8988T (cell line): ENCODE results near the gene ZNF212.
A peak's percentile ranks its signal among the peaks of the same experiment; 100 is the strongest.

ENCODE experiments used
- DNase-seq: peaks from one replicate; pipeline ENCODE4 v3.0.0; 2011

ZNF212 gene

DNA sequence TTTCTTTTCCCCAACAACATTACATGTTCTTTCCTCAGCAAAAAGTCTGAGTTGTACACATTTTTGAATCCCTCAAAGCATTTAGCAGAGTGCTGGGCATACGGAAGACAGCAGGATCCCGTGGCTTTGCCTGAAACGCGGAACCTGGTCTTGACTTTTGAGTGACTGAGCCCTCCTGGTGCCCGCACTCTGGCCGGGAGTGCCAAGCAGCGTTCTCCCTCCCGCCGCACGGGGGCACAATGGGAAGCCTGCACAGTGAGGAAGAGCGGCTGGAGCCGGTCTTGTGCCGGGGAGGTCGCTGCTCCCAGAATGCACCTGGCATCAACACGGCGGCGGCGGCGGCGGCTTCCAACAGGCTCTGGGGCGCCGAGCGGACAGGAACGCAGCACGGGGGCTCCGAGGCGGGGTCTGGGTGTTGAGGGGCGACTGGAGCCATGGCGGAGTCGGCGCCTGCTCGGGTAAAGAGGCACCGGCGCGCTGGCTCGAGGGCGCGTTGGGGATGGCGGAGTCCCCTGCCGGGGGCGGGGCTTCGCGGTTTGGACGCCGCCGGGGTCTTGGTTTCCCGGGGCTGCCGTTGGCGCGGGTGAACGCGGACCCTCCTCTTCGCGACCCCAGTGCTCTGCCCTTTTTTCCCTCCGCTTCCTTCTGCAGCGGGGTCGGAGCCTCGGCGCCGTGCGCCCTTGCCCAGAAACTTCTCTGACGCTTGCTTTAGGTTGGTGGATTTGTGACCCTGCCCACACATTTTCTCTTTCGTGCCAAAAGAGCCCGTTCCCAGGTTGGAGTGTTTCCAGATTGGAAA, at the start of gene ZNF212:
ZNF212 (plus strand) TSS at position 307 of the 799 bp plus-strand sequence; CDS start at position 435, 128 bp downstream.
- peak; percentile 90 for DNase-seq

DNA sequence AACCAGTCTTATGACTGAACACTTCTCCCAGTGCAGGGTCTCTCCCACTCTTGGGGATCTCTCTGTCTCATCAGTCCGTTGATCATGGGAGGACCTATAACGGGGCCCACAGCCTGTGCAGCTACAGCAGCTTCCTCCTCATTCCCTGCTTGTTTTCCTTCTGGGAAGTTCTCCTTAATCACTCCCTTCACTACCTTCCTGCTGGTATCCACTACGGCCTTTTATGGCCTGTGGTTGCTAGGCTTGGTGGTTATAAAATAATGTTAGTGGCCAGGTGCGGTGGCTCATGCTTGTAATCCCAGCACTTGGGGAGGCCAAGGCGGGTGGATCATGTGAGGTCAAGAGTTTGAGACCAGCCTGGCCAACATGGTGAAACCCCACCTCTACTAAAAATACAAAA, 47.6 kb upstream of the ZNF212 start:
- DNase-seq = no peak

DNA sequence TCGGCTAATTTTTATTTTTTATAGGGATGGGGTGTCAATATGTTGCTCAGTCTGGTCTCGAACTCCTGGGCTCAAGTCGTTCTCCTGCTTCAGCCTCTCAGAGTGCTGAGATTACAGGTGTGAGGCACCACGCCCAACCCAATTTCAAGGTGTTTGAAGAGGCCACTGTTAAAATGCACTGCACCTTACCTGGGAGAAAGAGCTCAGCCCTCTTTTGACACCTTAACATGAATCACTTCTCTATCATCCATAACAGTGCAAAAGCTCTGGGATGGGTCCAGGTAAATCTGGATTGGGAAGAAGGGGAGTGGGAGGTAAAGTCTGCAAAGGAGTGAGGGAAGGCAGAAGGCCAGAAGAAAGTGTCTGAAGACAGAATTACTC, 44.7 kb upstream of the ZNF212 start:
- no peak for DNase-seq

DNA sequence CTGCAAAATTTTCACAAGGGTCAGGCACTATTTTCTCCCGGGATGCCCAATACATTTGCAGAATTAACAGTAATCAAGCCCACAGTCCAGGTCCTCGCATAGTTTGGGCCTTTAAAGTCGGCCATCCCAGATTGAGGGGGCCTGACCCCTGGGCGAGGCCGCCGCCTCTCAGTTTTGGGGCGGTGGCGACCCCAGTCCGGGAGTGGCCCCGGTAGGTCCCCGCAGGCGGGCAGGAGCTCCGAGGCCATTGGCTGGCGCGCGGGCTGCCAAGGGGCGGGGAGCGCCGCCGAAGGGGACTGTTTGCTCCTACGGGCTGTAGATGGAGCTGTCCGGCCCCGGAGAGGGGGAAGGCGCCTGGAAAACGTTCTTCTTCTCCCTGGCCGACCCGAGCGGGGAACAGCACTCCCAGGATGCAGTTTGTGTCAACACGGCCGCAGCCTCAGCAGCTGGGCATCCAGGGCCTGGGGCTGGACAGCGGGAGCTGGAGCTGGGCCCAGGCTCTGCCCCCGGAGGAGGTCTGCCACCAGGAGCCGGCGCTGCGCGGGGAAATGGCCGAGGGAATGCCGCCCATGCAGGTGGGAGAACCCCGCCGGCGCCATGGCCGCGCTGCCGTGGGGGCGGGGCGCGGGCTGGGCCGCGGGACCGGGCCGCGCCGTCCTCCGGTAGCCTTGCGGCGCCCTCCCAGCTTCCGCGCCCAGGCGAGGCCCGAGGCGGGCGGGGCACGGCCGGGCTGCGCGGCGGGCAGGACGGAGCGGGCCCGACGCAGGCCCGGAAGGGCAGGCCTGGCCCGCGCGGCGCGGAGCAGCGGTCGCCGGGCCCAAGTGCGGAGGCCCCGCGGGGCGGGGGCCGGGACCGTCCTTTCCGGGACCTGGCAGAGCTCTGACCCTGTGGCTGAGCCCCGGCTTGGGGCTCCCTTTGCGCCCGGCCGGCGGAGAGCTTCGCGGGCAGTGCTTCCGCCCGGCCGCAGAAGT, 44.0 kb upstream of the ZNF212 start, which contains the start of gene ZNF282:
ZNF282 (plus strand) TSS at position 367 of the 971 bp plus-strand sequence; CDS start at position 411, 44 bp downstream.
- peak; percentile 94 for DNase-seq

DNA sequence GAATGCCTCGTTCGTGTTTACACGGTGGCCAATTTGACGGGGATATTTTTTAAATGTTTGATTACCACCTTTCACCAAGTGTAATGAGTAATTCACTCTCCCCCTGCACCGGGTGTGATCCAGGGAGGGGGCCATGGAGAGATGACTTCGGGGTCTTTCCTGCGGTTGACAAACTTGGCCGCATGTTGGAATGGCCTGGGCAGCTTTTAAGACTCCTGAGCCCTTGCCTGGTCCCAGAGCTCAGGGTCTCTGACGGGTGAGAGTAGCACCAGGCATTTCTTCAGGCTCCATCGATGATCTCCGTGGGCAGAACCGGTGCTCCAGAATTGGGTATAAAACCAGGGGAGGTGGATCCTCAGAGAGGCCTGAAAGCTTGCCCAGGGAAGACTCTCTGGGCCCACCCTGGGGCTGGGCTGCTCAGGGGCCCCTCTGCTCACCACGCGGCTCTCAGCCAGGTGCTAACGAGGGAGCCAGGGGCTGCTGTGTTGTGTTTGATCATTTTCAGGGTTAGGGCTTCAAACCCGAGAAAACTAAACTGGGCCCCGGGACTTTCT, 43.2 kb upstream of the ZNF212 start:
- DNase-seq = no peak

DNA sequence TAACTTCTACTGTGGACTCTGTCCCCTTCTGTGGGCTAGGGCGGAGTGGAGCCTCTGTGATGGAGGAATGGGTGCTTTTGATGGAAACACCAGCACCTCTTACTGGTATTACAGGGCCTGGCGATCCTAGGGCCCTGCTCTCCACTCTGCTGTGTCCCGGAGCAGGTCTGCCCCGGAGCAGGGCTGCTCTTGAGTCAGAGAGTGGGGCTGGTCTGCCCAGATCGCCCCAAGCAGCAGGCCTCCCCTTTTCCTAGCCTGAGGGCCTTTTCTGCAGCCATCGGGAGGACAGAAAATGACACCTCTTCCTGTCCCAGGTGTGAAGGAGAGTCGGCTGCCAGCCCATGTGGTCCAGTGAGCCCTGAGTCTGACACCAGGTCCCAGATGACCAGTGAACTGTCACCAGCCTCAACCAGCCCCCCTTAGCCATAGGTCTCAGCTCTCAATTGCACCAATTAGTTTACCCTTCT, 42.7 kb upstream of the ZNF212 start:
- peak; percentile 37 for DNase-seq

DNA sequence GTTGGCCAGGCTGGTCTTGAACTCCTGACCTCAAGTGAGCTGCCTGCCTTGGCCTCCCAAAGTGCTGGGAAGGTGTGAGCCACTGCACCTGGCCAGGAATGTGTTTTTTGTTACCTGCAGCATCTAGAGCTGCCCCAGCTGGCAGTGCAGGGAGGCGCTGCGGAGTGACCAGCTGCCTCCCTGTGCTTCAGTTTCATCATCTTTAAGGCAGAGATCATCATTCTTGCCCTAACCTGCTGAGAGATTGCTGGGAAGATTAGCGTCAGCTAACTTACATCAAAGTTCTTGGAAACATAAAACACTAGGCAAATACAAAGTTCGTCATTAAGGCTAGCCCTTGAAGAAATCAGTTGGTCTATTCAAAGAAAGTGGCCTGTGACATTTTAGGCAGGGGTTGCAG, 41.8 kb upstream of the ZNF212 start:
- no peak for DNase-seq

DNA sequence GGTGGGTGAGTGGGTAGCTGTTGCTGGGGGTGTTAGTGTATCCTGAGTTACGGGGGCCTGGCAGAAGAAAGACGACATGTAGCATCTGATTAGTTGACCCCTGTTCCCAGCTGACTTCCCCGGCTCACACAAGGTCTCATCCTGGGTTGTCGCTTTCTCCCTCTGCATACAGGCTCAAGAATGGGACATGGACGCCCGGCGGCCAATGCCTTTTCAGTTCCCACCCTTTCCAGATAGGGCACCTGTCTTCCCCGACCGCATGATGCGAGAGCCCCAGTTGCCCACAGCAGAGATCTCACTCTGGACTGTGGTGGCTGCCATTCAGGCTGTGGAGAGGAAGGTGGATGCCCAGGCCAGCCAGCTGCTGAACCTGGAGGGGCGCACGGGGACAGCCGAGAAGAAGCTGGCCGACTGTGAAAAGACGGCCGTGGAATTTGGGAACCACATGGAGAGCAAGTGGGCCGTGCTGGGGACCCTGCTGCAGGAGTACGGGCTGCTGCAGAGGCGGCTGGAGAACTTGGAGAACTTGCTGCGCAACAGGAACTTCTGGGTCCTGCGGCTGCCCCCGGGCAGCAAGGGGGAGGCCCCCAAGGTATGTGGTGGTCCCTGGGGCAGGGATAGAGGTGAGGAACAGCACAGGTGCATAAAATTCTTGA, 41.2 kb upstream of the ZNF212 start:
- DNase-seq = no peak

DNA sequence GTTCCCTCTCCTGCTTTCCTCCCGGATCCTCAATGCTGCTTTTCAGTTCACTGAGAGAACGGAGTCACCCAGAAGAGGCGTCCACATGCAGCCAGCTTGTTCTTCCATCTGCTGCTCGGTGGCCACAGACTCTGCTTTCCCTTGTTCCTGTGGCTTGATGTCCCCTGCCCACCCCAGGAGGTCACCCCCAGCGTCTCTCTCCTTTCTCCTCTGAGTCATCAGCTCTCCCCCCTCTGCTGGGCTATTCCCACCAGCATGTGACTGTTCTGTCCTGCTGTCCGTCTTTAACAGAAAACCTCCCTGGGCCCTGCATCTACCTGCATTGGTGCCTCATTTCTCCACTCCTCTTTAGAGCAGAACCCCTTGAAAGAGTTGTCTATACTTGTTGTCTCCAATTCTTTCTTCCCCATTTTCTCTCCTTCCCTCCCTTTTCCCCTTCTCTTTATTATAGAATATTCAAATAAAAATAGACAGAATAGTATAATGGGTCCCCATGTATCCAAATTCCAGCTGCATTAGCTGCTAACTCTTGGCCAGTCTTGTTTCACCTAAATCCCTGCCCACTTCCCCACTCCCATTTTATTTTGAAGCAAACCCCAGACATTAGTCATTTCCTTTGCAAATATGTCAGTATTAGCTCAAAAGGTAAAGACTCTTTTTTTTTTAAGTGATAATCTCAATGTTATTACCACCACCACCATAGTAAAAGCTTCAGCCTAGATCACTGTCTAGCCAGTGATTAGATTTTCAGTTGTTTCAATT, 40.0 kb upstream of the ZNF212 start:
- no peak for DNase-seq

DNA sequence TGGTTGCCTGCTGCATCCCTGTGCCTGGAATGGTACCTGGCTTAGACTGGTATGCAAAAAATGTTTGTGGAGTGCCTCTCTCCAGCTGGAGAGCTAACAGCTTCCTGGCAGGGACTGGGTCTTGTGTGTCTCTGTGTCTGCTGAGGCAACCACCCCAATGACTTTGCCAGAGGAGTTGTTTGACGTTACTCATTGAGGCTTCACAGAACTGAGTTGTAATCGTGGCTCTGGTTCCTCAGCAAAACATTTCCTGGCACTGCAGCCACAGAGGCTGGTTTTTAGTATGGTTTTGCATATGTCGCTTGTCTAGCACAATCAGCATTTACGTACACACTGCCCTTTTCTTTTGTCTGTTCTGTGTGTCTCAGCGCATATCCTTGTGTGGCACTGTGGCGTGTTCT, 36.6 kb upstream of the ZNF212 start:
- DNase-seq = no peak

DNA sequence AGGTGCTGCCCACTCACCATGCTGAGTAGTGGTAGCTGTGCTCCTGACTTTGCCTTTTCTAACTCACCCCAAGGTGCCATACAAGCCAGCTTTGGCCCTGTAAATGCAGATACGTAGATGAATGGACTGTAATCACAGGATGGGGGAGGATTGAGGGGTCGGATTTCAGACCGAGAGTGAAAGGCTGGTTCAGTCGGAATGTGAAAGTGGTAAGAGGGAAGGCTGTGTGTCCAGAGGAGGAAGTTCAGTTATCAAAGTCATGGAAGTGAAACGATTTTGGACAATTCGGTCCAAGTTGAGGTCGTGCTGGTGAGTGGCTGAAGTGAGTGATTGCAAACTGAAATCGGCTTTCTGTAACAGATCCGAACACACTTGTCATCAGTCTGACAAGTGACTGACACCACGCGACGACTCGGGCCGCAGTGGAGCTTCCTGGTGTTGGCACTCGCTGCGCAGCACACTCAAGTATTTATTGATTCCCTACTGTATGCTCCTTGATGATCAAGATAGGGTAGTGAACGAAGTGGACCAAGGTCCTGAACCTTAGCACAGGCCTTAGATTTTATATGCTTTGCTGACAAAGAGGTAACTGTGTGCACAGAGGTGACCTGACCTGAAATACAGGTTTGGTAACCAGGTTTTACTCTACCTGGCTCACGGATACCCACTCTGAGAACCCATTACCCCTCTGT, 33.6 kb upstream of the ZNF212 start:
- DNase-seq = no peak

DNA sequence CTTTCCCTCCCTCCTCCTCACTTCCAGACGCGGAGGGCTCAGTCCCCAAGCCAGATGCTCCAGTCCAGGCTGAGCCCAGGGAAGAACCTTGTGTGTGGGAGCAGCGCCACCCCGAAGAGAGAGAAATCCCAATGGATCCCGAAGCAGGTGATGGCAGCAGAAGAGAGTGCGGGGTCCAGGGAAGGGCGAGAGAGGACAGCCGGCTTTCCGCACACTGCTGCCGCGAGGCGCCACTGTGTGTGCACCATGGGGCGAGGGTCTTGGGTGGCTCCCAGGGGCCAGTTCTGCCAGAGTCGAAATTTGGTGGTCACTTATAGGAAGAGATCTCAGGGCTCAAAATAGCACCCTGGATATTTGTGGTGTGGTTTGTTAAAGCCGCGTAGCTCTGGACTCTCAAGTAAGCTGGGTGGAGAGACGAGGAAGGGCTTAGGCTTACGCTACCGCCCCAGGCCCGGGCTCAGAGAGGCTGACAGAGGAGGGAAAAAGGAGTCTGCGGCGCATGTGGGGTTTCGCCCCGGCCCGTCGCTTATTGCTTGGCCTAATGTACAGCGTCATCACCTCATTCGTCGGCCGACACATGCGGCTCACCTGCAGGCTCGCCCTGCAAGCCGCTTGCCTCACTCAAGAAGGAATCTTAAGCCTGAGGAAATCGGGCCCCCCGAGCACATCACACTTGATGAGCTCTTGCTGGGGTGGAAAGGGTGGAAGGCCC, 32.0 kb upstream of the ZNF212 start:
- no peak for DNase-seq

DNA sequence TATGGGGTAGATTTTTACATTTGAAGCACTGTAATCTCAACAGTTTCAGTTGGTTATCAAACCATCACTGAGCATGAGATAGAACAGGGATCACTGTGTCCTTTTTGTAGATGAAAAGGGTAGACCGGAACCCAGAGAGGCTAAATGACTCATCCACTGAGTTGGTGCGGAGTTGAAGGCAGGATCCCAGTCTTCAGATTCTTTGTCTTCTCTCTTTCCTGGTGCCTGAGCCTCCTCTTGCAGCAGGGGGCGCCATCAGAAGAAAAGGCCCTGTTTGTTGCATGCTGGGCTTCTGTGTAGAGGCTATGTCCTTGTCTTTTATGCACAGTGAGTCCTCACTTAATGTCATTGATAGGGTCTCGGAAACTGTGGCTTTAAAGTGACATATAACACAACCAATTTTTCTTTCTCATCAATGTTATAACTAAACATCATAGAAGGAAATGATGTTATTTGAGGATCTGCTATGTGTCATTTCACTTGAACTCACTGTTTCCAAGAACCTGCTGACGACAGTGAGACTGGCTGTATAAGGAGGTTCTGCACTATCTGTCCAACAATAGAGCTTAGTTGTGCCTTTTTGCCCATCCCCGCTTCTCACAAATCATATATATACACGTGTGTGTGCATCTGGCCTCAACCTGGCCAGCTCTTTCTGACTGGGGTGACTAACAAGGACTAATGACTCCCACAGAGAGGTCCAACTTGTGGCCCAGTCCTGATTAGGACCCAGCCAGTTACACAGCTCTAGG, 29.8 kb upstream of the ZNF212 start:
- DNase-seq = peak; percentile 70

DNA sequence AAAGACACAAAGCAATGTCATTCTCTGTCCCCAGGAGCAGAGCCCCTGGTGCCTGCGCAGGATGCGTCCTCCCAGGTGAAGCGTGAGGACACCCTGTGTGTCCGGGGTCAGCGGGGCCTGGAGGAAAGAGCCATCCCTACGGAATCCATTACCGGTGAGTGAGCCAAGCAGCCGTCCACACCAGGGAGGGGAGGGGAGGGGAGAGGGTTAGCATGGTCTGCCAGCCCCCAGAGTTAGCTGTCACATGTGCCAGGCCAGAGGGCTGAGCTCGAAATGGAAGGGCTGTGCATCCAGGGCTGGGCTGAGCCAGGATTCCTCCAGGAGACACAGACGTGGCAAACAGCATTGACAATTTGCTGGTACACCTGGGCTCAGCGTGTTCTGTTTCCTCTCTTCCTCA, 28.9 kb upstream of the ZNF212 start:
- DNase-seq = no peak

DNA sequence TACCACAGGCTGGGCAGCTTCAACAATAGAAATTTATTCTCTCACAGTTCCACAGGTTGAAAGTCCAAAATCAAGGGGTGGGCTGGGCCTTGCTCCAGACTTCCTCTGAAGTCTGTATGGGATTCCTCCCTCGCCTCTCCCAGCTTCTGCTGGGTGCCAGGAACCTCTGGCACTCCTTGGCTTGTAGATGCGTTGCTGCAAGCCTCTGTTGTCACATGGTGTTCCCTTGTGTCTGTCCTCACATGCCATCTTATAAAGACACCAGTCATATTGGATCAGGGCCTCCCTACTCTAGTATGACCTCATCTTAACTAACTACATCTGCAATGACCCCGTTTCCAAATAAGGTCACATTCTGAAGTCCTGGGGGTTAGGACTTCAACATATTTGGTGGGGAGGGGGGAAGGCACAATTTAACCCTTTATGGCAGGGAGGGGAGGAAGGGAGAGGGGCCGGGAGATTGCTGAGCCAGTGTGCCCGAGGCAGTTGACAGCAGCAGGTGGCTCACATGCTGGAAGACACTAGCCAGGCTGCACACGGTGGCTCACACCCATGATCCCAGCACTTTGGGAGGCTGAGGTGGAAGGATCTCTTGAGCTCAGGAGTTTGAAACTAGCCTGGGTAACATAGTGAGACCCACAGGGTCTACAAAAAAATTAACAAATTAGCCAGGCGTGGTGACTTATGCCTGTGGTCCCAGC, 25.3 kb upstream of the ZNF212 start:
- DNase-seq = no peak

DNA sequence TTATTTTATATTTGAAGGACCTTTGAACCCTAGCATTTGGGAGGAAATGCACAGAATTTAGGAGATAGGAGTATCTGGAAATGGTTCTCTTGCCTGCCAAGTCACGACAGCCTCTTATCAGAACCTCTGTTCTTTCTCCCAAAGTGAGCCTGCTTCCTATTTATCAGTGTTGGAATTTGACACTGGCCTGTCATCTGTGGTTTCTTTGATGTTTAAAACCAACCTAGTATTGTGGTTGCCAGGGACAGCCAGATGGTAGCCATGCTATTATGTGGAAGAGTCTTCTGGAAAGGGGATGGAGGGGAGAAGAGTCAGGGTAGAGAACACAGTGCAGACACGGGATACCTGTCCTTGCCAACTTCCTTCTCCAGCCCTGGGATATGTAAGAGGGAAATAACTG, 23.0 kb upstream of the ZNF212 start:
- no peak for DNase-seq

DNA sequence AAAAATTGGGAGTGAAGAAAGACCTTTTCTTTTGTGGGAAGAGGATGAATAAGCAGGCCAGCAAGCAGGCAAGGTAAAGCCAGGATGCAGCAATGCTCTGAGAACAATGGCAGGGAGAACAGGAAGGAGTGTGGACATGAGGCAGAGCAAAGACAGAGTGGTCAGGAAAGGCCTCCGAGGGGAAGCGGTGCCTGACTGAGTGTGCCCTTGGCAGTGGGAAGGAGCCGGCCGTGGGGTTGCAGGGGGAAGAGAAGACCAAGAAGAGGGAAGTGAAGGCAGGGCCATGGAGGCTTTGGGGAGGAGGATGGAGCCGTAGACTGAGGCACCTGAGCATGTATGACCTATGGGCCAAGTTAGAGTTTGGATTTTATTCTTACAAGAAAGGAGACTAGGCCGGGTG, 21.9 kb upstream of the ZNF212 start:
- DNase-seq = no peak

DNA sequence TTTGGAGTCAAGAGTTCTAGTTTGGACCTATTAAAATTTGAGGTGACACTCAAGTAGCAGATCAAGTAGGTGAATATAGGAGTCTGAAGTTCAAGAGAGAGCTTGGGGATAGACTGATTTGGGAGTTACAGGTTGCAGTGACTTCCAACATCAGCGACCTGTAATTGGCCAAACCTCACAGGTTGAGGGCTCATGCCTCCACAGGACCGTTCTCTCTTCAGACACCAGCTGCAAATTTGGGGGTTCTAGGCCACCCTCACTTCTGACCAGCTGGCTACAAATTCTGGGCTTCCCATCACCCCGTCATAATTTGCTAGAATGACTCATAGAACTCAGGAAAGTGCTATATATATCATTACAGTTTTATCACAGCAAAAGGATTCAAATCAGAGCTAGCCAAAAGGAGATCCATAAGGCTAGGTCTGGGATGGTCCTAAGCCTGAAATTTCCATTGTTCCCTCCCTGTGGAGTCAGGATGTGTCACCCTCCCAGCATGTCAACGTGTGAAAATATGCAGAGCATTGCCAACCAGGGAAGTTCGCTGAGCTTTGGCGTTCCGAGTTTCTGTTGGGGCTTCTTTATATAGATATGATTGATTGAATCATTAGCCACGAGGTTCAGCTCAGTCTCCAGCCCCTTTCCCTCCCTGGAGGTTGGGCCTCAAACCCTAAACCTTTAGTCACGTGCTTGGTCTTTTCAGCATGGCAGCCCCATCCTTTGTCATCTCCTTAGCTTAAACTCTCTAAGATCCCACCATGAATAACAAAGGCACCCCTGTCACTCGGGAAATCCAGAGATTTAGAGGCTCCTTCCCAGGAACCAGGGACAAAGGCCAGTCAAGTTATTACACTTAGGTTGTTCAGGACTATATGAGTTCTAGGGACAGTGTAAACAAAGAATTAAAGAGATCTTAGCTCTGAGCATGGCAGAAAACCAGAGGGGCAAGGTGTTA, 20.7 kb upstream of the ZNF212 start:
- no peak for DNase-seq
